ENCODE data around the gene TPM1.

TPM1 gene

DNA sequence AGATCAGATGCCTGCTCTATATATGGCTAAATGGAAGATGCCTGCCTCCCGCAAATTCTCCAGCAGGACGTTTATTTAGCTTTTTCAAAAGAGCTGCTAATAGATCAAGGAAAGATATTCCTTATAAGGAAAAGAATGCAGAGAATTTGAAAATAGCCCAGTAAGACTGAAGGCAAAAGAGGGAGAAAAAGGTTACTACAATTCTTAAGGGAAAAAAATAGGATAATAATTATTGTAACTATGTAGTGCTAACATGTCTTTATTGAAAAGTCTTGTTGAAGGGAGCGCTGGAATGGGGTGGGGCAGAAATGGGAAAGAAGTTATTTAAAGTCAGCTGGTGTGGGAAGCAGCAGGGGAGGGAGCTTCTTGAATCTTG, 2.9 kb downstream of the TPM1 start:
- TF ChIP-seq, protein P1, sequence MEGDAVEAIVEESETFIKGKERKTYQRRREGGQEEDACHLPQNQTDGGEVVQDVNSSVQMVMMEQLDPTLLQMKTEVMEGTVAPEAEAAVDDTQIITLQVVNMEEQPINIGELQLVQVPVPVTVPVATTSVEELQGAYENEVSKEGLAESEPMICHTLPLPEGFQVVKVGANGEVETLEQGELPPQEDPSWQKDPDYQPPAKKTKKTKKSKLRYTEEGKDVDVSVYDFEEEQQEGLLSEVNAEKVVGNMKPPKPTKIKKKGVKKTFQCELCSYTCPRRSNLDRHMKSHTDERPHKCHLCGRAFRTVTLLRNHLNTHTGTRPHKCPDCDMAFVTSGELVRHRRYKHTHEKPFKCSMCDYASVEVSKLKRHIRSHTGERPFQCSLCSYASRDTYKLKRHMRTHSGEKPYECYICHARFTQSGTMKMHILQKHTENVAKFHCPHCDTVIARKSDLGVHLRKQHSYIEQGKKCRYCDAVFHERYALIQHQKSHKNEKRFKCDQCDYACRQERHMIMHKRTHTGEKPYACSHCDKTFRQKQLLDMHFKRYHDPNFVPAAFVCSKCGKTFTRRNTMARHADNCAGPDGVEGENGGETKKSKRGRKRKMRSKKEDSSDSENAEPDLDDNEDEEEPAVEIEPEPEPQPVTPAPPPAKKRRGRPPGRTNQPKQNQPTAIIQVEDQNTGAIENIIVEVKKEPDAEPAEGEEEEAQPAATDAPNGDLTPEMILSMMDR (IDR thresholded peaks at IDR 0.05), result no peak
- Histone ChIP-seq H3K9me3 (no peaks in the 10 kb centered on the region), H3K27ac (no peak overlapping the region), H3K4me3 (ENCODE audit: low read depth in 1 of 2, low read length in 1 of 2) (no peak overlapping the region), H3K36me3 (no peaks in the 10 kb centered on the region), H3K4me1 (ENCODE audit: control insufficient read depth in 1 of 2, insufficient read depth in 1 of 2, low read depth in 1 of 2, low read length in 1 of 2) (peaks cover 35 to 66% of the 10 kb centered on the region in 2 experiments), H3K27me3 (peaks cover 74% of the 10 kb centered on the region)

DNA sequence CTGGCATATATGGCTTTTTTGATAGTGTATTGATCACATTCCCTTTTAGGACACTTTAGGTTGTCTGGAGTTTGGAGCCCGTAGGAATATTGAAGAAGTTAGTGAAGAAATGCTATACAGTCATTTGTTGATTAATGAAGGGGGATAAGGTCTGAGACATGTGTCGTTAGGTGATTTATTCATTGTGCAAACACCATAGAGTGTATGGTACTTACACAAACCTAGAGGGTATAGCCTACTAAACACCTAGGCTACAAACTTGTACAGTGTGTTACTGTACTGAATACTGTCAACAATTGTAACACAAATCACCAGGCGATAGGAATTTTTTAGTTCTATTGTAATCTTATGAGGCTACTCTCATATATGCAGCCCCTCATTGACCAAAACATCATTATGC, 3.3 kb downstream of the TPM1 start:
- Histone ChIP-seq H3K36me3 (no peaks in the 10 kb centered on the region), H3K4me1 (ENCODE audit: control insufficient read depth in 1 of 2, insufficient read depth in 1 of 2, low read depth in 1 of 2, low read length in 1 of 2) (peaks cover 35 to 71% of the 10 kb centered on the region in 2 experiments), H3K9me3 (no peaks in the 10 kb centered on the region), H3K4me3 (ENCODE audit: low read depth in 1 of 2, low read length in 1 of 2) (no peak overlapping the region), H3K27ac (no peak overlapping the region), H3K27me3 (peaks cover 70% of the 10 kb centered on the region)
- TF ChIP-seq, protein P1 (IDR thresholded peaks at IDR 0.05), result no peak

DNA sequence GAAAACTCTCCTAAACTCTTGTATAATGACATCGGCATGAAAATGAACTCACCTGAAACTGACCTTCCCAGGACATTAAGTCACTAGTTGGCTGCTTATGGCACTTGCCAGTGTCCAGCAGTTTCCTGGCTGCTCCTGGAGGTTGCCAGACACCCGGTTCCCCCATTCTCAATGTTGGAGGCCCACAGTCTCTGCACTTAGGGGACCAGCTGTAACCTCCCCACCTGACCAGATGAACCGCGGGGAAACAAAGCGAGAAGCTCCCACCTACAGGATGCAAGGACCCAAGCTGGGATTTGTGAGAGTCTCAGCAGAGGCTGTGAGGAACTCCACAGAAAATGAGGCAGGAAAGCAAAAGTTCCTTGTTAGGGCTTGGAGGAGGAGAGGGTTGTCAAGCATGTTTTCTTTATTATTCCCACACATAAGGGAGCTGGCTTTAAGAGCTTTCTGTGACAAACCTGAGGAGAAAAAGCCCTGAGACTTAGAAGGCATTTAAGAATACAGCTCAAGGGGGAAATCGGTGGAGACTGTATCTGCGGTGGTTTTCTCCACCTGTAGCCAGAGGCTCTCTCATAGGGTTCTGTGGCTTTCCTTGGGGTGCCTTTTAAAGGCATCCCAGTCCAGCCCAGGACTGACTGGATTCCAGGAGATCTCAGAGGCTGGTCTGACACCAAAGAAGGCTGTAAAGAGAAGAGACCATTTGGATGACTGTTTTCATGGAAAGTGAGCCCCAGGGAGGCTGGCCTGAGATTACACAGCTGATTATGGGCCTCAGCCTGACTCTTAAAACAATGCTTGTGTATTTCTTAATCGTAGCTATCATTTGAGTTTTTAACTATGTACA, 4.6 kb downstream of the TPM1 start:
- Histone ChIP-seq H3K27me3 (peaks cover 57% of the 10 kb centered on the region), H3K9me3 (no peaks in the 10 kb centered on the region), H3K36me3 (no peaks in the 10 kb centered on the region), H3K27ac (no peak overlapping the region), H3K4me3 (ENCODE audit: low read depth in 1 of 2, low read length in 1 of 2) (peak overlapping the region; percentile 88 to 93), H3K4me1 (ENCODE audit: control insufficient read depth in 1 of 2, insufficient read depth in 1 of 2, low read depth in 1 of 2, low read length in 1 of 2) (peaks cover 34 to 62% of the 10 kb centered on the region in 2 experiments)
- TF ChIP-seq, protein P1 (IDR thresholded peaks at IDR 0.05), result no peak

DNA sequence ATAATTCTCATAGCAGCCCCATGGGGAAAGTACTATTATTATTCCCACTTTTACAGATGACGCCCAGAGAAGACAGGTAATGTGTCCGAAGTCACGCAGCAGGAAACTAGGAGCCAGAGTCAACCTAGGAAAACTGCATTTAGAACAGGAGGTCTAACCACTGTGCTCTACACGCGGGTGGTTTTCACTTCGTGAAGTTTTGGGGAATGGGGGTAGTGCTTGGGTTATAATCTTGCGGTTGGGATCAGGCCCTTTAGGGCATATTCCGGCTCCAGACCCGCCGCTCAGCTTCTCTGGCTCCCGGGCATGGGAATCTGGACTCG, 5.2 kb downstream of the TPM1 start:
- peaks cover 28 to 62% of the 10 kb centered on the region in 2 experiments for H3K4me1 ChIP-seq (ENCODE audit: control insufficient read depth in 1 of 2, insufficient read depth in 1 of 2, low read depth in 1 of 2, low read length in 1 of 2)
- H3K27ac ChIP-seq, result peak overlapping the region; percentile 82
- no peaks in the 10 kb centered on the region for H3K36me3 ChIP-seq
- peak overlapping the region; percentile 88 to 93 for H3K4me3 ChIP-seq (ENCODE audit: low read depth in 1 of 2, low read length in 1 of 2)
- H3K27me3 ChIP-seq, result peaks cover 51% of the 10 kb centered on the region
- no peaks in the 10 kb centered on the region for H3K9me3 ChIP-seq
- TF ChIP-seq, protein P1 (IDR thresholded peaks at IDR 0.05), result no peak

DNA sequence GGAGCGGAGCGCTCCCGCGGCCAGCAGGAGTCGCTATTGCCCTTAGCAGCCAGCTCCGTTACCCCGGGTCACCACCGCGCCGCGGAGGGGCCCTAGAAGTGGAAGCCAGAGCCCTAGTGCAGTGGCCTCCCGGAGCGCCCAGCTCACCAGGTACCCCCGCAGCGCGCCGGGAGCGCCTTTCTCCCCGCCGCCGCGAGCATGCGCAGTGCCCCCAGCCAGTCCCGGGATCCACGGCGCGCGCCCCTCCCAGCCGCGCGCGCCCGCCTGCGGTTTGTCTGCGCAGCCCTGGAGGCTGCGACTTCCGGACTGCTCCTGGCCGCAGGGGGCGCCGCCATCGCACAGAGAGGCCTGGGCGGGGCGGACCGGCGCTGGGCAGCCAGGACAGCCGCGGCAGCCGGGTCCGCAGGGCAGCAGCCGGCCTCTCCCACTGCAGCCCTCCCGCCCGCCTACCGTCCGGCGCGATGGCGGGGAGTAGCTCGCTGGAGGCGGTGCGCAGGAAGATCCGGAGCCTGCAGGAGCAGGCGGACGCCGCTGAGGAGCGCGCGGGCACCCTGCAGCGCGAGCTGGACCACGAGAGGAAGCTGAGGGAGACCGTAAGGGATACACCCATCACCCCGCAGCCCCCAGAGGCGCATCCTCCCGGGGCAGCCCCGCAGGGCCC, 5.7 kb downstream of the TPM1 start:
- Histone ChIP-seq H3K27ac (peak overlapping the region; percentile 82), H3K9me3 (no peaks in the 10 kb centered on the region), H3K27me3 (peaks cover 46% of the 10 kb centered on the region), H3K4me1 (ENCODE audit: control insufficient read depth in 1 of 2, insufficient read depth in 1 of 2, low read depth in 1 of 2, low read length in 1 of 2) (peaks cover 23 to 59% of the 10 kb centered on the region in 2 experiments), H3K4me3 (ENCODE audit: low read depth in 1 of 2, low read length in 1 of 2) (peak overlapping the region; percentile 88 to 93), H3K36me3 (no peaks in the 10 kb centered on the region)
- TF ChIP-seq, protein P1 (IDR thresholded peaks at IDR 0.05), result peak; percentile 85
